Ramos (cell line): ENCODE results near the gene LSM4.
"Not testable (repeated sequence)": the region's sequence is repeated elsewhere in the genome, so short reads cannot be mapped to it uniquely, and the experiment has no call there.

Experiments used
- in situ Hi-C: fragments of 300-500 bp; cut with MboI; formaldehyde crosslinking; loops from one replicate; pipeline ENCODE4 v1.14.3; 2022; ENCODE audit warnings: low sequenced_read_pairs; ENCODE audit not compliant: unreplicated experiment

The LSM4 gene

GRCh38 chr19:18322759-18323460, at the start of gene LSM4:
LSM4 (minus strand) TSS chr19:18323076; CDS start chr19:18323020, 56 bp downstream.
- in situ Hi-C loops = no loop called here

GRCh38 chr19:18368504-18369222, 45.8 kb upstream of the LSM4 start:
- in situ Hi-C loops = no loop called here

DNA sequence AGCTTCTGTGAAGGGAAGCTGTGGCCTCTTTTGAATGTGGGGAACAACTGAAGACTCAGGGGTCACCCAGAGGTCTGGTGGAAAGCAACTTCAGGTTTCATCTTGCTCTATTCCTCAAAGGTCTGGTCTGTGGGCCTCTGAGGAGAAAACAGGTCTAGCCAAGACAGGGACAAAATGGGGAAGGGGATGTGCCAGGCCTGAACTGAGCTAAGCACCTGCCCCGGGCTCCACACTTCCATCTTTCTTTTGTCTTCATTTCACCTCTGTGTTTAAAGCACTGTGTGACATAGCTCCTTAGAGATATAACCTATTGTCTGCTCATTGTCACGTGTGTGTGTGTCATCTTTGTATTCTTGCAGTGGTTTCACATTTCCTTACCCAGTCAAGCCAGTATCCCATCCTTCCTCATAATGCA, 43.2 kb upstream of the LSM4 start:
- in situ Hi-C loops = no loop called here

- in situ Hi-C loops = no loop called here
These were observed 42.1 kb upstream of the LSM4 start for GRCh38 chr19:18364826-18365528.

DNA sequence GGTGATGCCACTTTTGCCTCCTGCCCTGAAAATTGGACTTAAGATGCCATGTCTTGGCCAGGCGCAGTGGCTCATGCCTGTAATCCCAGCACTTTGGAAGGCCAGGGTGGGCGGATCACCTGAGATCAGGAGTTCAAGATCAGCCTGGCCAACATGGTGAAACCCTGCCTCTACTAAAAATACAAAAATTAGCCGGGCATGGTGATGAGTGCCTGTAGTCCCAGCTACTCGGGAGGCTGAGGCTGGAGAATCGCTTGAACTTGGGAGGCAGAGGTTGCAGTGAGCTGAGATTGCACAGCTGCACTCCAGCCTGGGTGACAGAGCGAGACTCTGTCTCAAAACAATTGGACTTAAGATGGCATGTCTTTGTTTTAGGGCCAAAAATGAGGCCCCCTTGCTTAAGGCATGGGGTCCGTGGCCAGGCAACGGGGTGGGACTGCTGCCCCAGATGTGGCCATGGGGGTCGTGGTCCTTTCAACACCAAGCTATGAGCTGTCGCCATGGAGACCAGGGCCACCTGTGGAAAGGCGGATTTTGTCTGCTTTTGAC, 41.5 kb upstream of the LSM4 start:
- in situ Hi-C loops = not testable (repeated sequence)

GRCh38 chr19:18363787-18364186, 40.9 kb upstream of the LSM4 start:
- in situ Hi-C loops = no loop called here

- in situ Hi-C loops = no loop called here
These were observed 40.2 kb upstream of the LSM4 start for GRCh38 chr19:18362934-18363542.

DNA sequence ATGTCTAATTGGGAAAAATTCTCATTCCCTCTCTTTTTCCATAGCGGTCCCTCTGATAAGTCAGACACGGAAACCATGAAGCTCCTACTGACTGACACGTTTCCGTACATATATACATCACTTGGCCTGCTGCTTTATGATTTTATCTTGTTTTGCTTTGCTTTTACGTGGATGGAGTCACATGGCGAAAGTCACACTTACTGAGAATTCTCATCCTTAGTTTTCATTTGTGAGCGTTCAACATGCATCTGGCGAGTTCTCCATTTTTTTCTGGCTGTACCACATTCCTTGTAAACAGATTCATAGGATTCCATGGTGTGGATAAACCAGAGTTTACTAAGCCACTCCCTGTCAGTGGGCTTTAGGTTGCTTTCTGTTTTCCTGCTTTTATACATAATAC, 38.8 kb upstream of the LSM4 start:
- in situ Hi-C loops = no loop called here

- in situ Hi-C loops = no loop called here
These were observed 34.2 kb upstream of the LSM4 start for GRCh38 chr19:18357041-18357440.

- in situ Hi-C loops = not testable (repeated sequence)
These were observed 31.9 kb upstream of the LSM4 start for GRCh38 chr19:18354743-18355142.

- in situ Hi-C loops = no loop called here
These were observed 30.6 kb upstream of the LSM4 start for GRCh38 chr19:18353378-18354005.

DNA sequence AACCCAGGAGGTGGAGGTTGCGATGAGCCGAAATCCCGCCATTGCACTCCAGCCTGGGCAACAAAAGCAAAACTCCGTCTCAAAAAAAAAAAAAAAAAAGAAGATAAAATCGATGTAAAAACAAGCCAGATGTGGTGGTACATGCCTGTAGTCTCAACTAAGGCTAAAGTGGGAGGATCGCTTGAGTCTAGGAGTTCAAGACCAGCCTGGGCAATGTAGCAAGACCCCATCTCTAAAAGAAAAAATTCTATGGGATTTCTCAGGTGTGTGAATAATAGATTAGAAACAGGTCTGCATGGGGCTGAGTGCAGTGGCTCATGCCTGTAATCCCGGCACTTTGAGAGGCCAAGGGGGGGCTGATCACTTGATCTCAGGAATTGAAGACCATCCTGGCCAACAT, 28.7 kb upstream of the LSM4 start:
- in situ Hi-C loops = no loop called here

GRCh38 chr19:18350490-18350889, 27.6 kb upstream of the LSM4 start:
- in situ Hi-C loops = no loop called here

GRCh38 chr19:18349524-18350128, 26.8 kb upstream of the LSM4 start:
- in situ Hi-C loops = no loop called here

GRCh38 chr19:18348818-18349339, 26.0 kb upstream of the LSM4 start:
- in situ Hi-C loops = not testable (repeated sequence)

DNA sequence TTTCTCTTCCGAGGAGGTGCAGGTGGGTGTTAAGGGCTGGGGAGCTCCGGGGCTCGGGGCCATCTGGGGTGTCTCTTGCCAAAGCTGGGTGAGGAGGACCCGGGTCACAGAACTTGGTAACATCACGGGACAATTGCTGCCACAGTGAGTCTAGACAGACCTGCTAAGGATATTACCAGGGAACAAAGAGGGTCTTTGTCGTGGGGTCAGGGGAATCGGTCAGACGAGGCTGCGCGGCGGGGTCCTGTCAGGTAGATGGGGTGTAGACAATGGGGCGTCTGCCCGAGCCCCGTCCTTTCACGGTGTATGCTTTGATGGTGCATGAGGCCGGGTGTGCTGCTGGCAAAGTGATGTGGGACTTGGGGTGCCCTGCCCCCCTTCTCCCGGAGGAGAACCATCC, 25.3 kb upstream of the LSM4 start:
- in situ Hi-C loops = no loop called here

- in situ Hi-C loops = no loop called here
These were observed 23.2 kb upstream of the LSM4 start for GRCh38 chr19:18346091-18346490.

DNA sequence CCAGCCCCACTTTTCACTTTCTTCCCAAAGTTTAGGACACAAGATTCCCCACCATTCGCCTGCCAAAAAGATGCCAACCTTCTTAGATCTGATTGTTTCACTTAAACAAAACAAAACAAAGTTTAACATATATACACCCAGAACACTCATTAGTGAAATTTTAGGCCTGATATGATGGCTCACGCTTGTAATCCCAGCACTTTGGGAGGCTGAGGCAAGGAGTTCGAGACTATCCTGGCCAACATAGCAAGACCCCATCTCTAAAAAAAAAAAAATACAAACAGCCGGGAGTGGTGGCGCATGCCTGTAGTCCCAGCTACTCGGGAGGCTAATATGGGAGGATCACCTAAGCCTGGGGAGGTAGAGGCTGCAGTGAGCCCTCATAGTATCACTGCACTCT, 22.4 kb upstream of the LSM4 start:
- in situ Hi-C loops = no loop called here

- in situ Hi-C loops = loop anchor here (5.0 kb wide), 1 partner anchor 68 kb away; no protein-coding TSS in a partner anchor
These were observed 21.7 kb upstream of the LSM4 start for GRCh38 chr19:18344582-18344950.
